Vagina (tissue), 2 donors: ENCODE data around the gene SLBP. TPM values are rescaled to one million over a fixed set of nuclear protein-coding genes. Genes with fewer than 3 reads are reported as not detected.
A peak's percentile ranks its signal among the peaks of the same experiment; 100 is the strongest.

Source experiments
- DNase-seq, 2 donors: peaks; one replicate each; pipeline ENCODE4 v3.0.0-alpha.2; 2017; ENCODE audit errors: extremely low spot score in 2 of 2
- H3K27ac ChIP-seq: fragments of 200-600 bp; sonication (generic); one replicate; pipeline ENCODE4 v1.5.1; 2019
- H3K27me3 ChIP-seq: fragments of 200-600 bp; sonication (generic); one replicate; pipeline ENCODE4 v1.5.1; 2019
- H3K36me3 ChIP-seq, 2 donors: fragments of 200-600 bp; sonication (generic); one replicate each; pipeline ENCODE4 v1.5.1; 2017 to 2019
- H3K4me1 ChIP-seq: fragments of 200-600 bp; sonication (generic); one replicate; pipeline ENCODE4 v1.5.1; 2019
- H3K4me3 ChIP-seq, 2 donors: fragments of 200-600 bp; sonication (generic); 1 replicate in 1 of 2; 2 replicates in 1 of 2; pipeline ENCODE4 v1.5.1; 2016 to 2019
- H3K9me3 ChIP-seq: fragments of 200-600 bp; sonication (generic); one replicate; pipeline ENCODE4 v1.5.1; 2019
- POLR2A ChIP-seq, 2 donors: fragments of 450-650 bp; IDR thresholded peaks; one replicate each; pipeline ENCODE4 v1.6.1; 2017; ENCODE audit warnings: antibody characterized with exemption in 2 of 2, mild to moderate bottlenecking in 2 of 2, moderate library complexity in 2 of 2
- POLR2AphosphoS5 ChIP-seq, 2 donors: sonication (generic); formaldehyde crosslinking; IDR thresholded peaks; one replicate each; pipeline ENCODE4 v1.9.0; 2017; ENCODE audit warnings: antibody characterized with exemption in 2 of 2, mild to moderate bottlenecking in 2 of 2, low read depth in 1 of 2; ENCODE audit not compliant: insufficient read depth in 1 of 2
- intact Hi-C: fragments of 100-400 bp; cut with DNase I; formaldehyde crosslinking; loops from one replicate; pipeline ENCODE4 v1.15.1; 2023
- total RNA-seq: library from RNA; depleted of rRNA; stranded (reverse); fragments of >200 nt; gene quantifications from one replicate; pipeline ENCODE4 v1.2.3, GENCODE V29; 2016
- TF ChIP-seq, protein P1 (sequence below), 3 experiments: fragments of 450-650 bp in 2 of 3; fragments of 200-600 bp in 1 of 3; sonication (generic) in 1 of 3; IDR thresholded peaks; one replicate each; pipeline ENCODE4 v1.5.1; 2017 to 2019; ENCODE audit warnings: antibody characterized with exemption in 3 of 3, mild to moderate bottlenecking in 2 of 3, moderate library complexity in 2 of 3

SLBP gene
- total RNA-seq, 1 donor from 2014 or later = 49.6 TPM

DNA sequence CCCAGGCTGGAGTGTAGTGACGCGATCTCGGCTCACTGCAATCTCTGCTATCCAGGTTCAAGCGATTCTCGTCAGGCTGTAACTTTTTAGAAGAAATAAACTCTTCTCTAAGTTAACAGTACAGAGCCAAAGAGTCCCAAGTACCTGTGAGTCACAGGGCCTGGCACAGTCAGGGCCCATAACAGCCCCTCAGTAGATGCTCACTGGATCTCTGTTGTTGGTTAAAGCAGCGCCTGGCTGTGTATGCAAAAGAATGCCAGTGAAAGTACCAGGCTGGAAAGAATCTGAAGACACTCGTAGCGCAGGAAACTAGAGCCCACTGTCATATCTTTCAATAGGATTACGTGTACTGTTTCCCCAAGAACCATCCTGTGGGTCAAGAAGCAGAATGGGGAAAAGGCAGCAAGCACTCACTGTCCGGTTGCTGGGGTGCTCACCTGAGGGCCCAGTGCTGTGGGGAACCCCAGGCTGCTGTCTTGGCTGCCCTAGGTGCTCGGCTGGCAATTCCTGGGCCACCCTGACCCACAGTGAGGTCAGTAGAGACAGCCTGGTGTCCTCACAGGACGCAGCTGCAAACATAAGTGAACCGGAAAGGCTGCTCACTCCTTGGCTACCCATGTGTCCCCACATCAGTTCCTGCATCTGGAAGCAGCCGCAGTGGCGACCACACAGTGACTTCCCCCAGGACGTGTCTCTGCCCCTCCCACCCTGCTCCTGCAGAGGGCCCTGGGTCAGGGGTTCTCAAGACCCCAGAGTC lies 3.1 kb upstream of the SLBP start:
- Histone ChIP-seq H3K4me3 (no peak overlapping the region), H3K27me3 (no peaks in the 10 kb centered on the region), H3K4me1 (peaks cover 59% of the 10 kb centered on the region), H3K27ac (no peak overlapping the region), H3K36me3 (peaks cover 0 to 12% of the 10 kb centered on the region in 2 donors), H3K9me3 (no peaks in the 10 kb centered on the region)
- DNase-seq = no peak
- intact Hi-C loops = no loop called here
- TF ChIP-seq, protein P1, sequence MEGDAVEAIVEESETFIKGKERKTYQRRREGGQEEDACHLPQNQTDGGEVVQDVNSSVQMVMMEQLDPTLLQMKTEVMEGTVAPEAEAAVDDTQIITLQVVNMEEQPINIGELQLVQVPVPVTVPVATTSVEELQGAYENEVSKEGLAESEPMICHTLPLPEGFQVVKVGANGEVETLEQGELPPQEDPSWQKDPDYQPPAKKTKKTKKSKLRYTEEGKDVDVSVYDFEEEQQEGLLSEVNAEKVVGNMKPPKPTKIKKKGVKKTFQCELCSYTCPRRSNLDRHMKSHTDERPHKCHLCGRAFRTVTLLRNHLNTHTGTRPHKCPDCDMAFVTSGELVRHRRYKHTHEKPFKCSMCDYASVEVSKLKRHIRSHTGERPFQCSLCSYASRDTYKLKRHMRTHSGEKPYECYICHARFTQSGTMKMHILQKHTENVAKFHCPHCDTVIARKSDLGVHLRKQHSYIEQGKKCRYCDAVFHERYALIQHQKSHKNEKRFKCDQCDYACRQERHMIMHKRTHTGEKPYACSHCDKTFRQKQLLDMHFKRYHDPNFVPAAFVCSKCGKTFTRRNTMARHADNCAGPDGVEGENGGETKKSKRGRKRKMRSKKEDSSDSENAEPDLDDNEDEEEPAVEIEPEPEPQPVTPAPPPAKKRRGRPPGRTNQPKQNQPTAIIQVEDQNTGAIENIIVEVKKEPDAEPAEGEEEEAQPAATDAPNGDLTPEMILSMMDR (IDR thresholded peaks at IDR 0.05) = no peak
- no peak for TF ChIP-seq POLR2A (IDR thresholded peaks at IDR 0.05)
- TF ChIP-seq POLR2AphosphoS5 (IDR thresholded peaks at IDR 0.05; ENCODE audit: insufficient read depth in 1 of 2, low read depth in 1 of 2) = no peak

DNA sequence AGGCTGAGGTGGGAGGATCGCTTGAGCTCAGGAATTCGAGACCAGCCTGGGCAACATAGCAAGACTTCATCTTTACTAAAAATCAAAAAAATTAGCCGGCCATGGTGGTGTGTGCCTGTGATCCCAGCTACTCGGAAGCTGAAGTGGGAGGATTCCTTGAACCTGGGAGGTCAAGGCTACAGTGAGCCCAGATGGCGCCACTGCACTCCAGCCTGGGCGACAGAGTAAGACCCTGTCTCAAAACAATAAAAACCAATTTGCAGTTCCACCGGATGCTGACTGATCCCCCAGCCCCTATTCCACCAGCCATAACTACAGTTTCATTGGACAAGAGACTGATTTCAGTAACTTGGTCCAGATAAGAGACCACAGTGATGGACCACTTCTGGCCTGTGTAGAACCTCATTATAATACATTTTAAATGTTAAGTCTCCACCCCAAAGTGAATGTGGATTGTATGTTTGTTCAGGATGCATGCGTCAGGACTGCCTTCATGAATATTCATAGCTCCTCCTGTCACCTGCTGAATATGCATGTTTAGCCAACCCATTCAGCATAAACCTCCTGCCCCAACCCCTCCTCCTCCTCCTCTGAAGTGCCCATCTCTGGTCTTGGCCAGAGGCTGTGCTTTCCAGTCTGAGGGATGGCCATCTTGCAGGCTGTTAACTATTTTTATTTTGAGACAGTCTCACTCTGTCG lies 2.3 kb upstream of the SLBP start:
- intact Hi-C loops = loop anchor here (5.0 kb wide), 1 partner anchor 362 kb away; no protein-coding TSS in a partner anchor
- H3K4me1 ChIP-seq = peaks cover 57% of the 10 kb centered on the region
- TF ChIP-seq POLR2AphosphoS5 (IDR thresholded peaks at IDR 0.05; ENCODE audit: insufficient read depth in 1 of 2, low read depth in 1 of 2) (no peak), POLR2A (IDR thresholded peaks at IDR 0.05) (no peak)
- TF ChIP-seq, protein P1 (IDR thresholded peaks at IDR 0.05) = no peak
- H3K27ac ChIP-seq = no peak overlapping the region
- H3K36me3 ChIP-seq = peaks cover 0 to 12% of the 10 kb centered on the region in 2 donors
- no peak for DNase-seq
- no peaks in the 10 kb centered on the region for H3K27me3 ChIP-seq
- H3K9me3 ChIP-seq = no peaks in the 10 kb centered on the region
- no peak overlapping the region for H3K4me3 ChIP-seq

DNA sequence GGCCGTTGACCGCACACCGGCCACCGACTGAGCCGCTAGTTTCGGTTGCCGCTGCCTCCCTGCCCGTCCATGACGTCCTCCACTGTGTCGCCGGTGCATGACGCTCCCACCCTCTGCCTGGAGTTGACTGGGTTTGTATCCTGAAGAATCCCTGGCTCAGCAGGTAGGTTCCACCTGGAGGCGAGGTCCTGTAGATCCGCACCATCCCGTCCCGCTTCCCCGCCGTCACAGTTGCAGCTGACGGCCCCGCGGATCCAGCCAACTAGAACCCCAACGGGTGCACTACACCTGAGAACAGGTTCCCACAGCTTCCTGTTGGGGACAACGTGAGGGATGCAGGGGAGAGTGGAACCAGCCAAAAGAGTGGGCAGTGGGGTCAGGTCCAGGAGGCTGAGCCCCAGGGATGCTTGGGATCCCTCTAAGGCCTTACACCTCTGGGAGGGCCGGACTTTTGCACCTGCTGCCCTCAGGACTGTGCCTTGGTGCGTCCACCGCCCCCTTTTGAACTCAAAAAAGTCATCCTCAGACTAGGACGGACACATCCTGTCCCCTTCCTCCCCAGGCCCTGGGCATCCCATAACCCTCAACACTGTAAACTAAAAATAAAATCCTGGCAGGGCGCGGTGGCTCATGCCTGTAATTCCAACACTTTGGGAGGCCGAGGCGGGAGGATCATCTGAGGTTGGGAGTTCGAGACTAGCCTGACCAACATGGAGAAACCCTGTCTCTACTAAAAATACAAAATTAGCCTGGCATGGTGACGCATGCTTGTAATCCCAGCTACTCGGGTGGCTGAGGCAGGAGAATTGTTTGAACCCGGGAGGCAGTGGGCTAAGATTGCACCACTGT lies 1.1 kb upstream of the SLBP start:
- TF ChIP-seq POLR2AphosphoS5 (IDR thresholded peaks at IDR 0.05; ENCODE audit: insufficient read depth in 1 of 2, low read depth in 1 of 2) = peak in 1 of 2 donors; percentile 65
- TF ChIP-seq, protein P1 (IDR thresholded peaks at IDR 0.05) = no peak
- Histone ChIP-seq H3K36me3 (peaks cover 0 to 9% of the 10 kb centered on the region in 2 donors), H3K27ac (peak overlapping the region; percentile 97), H3K9me3 (no peaks in the 10 kb centered on the region), H3K4me3 (peak overlapping the region; percentile 71 to 76), H3K4me1 (peaks cover 57% of the 10 kb centered on the region), H3K27me3 (no peaks in the 10 kb centered on the region)
- no peak for DNase-seq
- intact Hi-C loops = loop anchor here (5.0 kb wide), 1 partner anchor 361 kb away; no protein-coding TSS in a partner anchor

DNA sequence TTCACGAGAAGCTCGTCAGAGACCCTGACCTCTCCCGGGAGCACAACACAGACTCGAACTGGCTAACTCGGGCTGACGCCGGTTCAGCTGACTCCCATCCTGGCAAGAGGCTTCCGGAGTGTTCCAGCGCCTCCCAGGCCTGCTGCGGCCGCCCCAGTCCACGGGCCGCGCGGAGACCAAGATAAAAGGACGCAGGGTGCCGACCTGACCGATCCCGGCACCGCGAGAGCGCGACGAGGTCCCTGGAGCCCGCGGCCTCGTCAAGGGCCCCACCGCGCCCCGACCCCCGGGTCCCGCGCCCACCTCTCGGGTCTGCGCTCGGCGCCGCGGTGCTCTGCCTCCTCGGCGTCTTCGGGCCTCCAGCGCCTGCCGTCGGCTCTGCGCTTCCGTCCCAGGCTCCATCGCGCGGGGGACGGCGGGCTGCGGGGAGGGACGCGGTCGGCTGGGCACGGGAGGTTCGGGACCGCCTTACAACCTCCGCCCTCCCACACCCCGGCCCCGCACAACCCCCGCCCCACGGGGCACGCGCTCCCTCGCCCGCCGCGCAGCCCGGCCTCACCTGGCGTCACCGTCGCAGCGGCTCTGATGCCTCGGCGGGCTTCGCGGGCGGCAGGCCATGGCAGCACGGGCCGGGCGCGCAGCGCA lies 426 bp downstream of the SLBP start:
- H3K9me3 ChIP-seq = no peaks in the 10 kb centered on the region
- H3K27me3 ChIP-seq = no peaks in the 10 kb centered on the region
- DNase-seq = no peak
- peaks cover 57% of the 10 kb centered on the region for H3K4me1 ChIP-seq
- H3K27ac ChIP-seq = peak overlapping the region; percentile 97
- TF ChIP-seq POLR2A (IDR thresholded peaks at IDR 0.05) = no peak
- TF ChIP-seq, protein P1 (IDR thresholded peaks at IDR 0.05) = no peak
- TF ChIP-seq POLR2AphosphoS5 (IDR thresholded peaks at IDR 0.05; ENCODE audit: insufficient read depth in 1 of 2, low read depth in 1 of 2) = no peak
- no peaks in the 10 kb centered on the region for H3K36me3 ChIP-seq
- peak overlapping the region; percentile 71 to 76 for H3K4me3 ChIP-seq
- intact Hi-C loops = loop anchor here (5.0 kb wide), 1 partner anchor 359 kb away; no protein-coding TSS in a partner anchor
